Right ventricle myocardium inferior (tissue), 1 donor: ENCODE measurements around the gene FBL. TPM values are rescaled to one million over a fixed set of nuclear protein-coding genes. Genes with fewer than 3 reads are reported as not detected.
"Not testable (repeated sequence)": the region's sequence is repeated elsewhere in the genome, so short reads cannot be mapped to it uniquely, and the experiment has no call there.

ENCODE experiments used
- ATAC-seq: fragments of 200-7000 bp; cut with Tn5 transposase; one replicate; pipeline ENCODE4 v1.9.1; 2020; ENCODE audit warnings: mild to moderate bottlenecking, moderate library complexity
- DNase-seq: peaks from one replicate; pipeline ENCODE4 v3.0.0; 2021; ENCODE audit errors: missing footprints
- intact Hi-C: fragments of 100-400 bp; cut with DNase I; formaldehyde crosslinking; loops from one replicate; pipeline ENCODE4 v1.11.0; 2022
- long read RNA-seq: library from polyadenylated mRNA; unstranded; transcript quantifications from one replicate; pipeline ENCODE4 v2.0.0, GENCODE V29; 2021
- total RNA-seq: library from RNA; stranded (reverse); fragmentation: NEBNext Ultra II Directional; extraction: Animal tissue kit (Norgen Biotek cat#: 25700); gene quantifications from one replicate; pipeline ENCODE4 v1.2.1, GENCODE V29; 2021
- donor health status: DM: no; HTN: yes; CAD: no; lungs with severe emphysema.

FBL gene
- 64.8 TPM for total RNA-seq
- long read RNA-seq, transcript FBL-201 (9 exons, 1,160 nt) = major isoform, 19 of 31 reads
- long read RNA-seq, partial matches to known transcripts = 12 of 31 reads
- long read RNA-seq, other reads (novel, unspliced or antisense) = 0 of 31 reads

DNA sequence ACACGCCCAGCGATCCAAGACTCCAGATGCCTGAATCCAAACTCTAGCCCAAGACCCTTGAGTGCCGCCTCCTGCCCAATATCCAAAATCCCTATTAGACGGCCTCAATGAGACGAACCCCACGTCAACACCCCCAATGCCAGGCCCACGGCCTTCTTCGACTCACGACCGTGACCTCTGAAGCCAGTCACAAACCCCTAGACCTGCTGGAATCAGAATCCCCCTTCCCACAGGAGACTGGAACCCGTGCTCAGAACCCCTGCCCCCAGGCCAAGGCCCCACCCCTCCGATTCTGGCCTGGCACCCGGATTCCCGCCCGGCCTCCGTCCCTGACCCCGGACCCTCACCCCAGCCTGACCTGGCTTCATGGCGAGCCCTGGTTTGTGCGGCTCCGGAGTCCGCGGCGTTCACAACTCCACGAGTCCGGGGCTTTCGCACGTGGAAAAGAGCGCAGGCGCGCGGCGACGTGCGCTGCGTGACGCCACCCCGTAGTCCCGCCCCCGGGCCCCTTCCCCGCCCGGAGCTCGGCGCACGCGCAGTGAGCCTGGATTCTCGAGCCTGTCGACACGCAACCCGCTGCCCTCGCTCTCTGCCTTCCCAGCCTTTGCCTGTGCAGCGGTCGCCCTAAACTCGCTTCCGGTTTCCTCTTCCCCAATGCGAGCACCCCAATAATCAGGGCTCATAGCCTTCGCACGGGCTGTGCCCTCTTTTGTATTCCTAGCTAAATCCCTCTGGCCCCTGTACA lies at the start of gene FBL:
TSS of gene FBL (minus strand) at position 447 of the 745 bp plus-strand sequence. CDS start at position 368, 79 bp downstream.
- ATAC-seq = peak; percentile 95
- peak; percentile 99 for DNase-seq
- intact Hi-C loops = loop anchor here (10.0 kb wide), 1 partner anchor 311 kb away; the partner anchor contains the start of gene EID2B

- DNase-seq, intact Hi-C loops, ATAC-seq: not testable (repeated sequence)
Observed at GRCh38 chr19:39895096-39895495, 48.9 kb upstream of the FBL start.

DNA sequence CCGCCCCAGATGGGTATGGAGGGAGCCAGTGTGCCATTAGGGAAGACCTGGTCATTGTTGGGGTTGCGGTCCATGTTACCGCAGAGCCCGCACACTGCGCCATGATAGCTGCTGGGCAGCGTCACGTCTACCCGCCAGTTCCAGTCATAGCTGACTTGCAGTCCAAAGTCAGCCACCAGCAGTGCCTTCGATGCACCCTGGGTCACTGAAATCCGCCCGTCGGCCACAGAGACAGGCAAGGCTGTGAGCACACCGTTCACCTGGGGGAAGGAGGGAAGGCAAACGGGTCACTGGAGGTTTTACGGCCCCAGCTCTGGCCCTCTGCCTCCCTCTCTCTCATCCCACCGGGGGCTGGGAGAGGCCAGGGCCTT lies 48.0 kb upstream of the FBL start:
- DNase-seq, ATAC-seq, intact Hi-C loops: not testable (repeated sequence)

- not testable (repeated sequence) for DNase-seq
- peak; percentile 5 for ATAC-seq
- intact Hi-C loops = loop anchor here (2.0 kb wide), 1 partner anchor 15 kb away; no protein-coding TSS in a partner anchor
Observed at GRCh38 chr19:39893366-39894235, 47.4 kb upstream of the FBL start.

- intact Hi-C loops = loop anchor here (2.0 kb wide), 1 partner anchor 14 kb away; no protein-coding TSS in a partner anchor
- DNase-seq, ATAC-seq: not testable (repeated sequence)
Observed at GRCh38 chr19:39892506-39892902, 46.3 kb upstream of the FBL start.

GRCh38 chr19:39891660-39892505 lies 45.7 kb upstream of the FBL start:
- intact Hi-C loops = loop anchor here (2.0 kb wide), 1 partner anchor 13 kb away; no protein-coding TSS in a partner anchor
- DNase-seq = peak; percentile 67
- peak; percentile 29 for ATAC-seq

DNA sequence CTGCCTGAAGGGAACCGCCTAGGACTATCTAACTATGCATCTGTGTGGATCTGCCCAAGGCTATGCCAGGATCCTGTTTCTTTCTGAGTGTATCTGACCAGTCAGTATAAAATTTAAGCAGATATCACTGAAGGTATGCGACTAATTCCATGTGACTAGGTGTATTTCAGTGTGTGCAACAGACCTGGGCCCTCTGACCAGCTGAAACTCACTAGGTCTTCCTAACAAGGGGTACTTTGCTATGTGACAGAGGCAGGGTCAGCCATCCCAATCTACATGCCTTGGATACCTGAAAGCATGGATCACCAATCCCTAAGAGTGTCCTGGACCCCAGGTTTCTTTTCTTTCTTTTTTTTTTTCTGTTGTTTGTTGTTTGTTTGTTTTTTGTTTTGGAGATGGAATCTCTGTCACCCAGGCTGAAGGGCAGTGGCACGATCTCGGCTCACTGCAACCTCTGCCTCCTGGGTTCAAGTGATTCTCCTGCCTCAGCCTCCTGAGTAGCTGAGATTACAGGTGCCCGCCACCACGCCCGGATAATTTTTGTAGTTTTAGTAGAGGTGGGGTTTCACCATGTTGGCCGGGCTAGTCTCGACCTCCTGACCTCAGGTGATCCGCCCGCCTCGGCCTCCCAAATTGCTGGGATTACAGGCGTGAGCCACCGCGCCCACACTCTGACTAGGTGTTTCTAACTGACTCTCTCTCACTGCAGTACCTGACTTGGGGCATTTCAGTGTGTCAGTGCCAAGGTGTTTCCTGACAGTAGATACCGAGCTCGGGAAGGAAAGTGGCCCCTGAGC lies 44.8 kb upstream of the FBL start:
- intact Hi-C loops = no loop called here
- no peak for DNase-seq
- ATAC-seq = no peak

GRCh38 chr19:39889872-39890754 lies 43.9 kb upstream of the FBL start:
- ATAC-seq, DNase-seq, intact Hi-C loops: not testable (repeated sequence)

GRCh38 chr19:39887456-39887951 lies 41.3 kb upstream of the FBL start:
- ATAC-seq, intact Hi-C loops, DNase-seq: not testable (repeated sequence)

DNA sequence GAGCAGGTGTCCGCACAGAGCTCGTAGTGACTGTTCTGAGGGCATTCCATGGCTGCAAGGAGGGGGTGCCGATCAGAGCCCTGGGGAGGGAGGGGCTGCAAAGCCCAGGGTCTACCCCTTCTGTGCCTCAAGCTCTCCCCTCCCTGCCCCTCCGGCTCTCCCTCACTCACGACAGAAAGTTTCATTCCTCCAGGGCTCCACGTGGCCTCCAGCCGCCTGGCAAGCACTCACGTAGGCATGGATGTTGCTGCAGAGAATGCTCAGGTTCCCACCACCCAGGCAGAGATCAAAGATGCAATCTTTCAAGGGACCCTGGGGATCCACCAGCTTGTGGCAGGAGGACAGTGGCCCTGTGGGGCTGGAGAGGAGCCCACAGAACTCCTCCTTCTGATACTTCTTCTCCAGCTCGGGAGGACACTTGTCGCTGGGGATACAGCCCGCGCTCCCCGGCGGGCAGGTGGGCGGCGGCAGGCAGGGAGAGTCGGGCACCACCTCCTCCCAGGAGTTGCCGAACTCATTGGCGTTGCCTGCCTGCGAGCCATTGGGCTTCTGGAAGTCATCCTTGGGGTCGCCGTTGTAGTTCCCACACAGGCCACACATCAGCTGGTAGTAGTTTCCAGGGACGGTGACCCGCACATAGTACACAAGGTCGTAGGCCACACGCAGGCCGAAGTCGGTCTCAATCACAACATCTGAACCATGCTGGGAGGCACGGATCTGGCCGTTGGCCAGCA lies 39.8 kb upstream of the FBL start:
- DNase-seq, intact Hi-C loops, ATAC-seq: not testable (repeated sequence)

- ATAC-seq, DNase-seq, intact Hi-C loops: not testable (repeated sequence)
Observed at GRCh38 chr19:39884721-39885120, 38.5 kb upstream of the FBL start.

DNA sequence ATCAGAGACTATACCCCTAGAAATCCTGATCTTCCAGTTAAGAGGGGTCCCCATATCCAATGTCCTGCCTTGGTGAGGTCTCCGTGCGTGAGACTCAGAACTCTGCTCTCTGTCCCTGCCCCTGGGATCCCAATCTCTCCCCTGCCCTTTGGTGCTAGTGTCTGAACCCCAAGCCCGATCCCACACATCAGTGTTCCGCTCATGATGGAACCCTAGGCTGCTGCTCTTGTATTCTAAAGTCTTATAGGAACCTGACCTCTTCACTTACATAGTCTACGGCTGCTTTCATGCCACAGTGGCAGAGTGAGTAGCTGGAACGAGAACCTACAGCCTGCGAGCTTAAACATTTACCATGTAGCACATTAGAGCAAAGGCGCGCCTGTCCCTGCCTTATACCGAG lies 36.5 kb upstream of the FBL start:
- ATAC-seq, intact Hi-C loops, DNase-seq: not testable (repeated sequence)

DNA sequence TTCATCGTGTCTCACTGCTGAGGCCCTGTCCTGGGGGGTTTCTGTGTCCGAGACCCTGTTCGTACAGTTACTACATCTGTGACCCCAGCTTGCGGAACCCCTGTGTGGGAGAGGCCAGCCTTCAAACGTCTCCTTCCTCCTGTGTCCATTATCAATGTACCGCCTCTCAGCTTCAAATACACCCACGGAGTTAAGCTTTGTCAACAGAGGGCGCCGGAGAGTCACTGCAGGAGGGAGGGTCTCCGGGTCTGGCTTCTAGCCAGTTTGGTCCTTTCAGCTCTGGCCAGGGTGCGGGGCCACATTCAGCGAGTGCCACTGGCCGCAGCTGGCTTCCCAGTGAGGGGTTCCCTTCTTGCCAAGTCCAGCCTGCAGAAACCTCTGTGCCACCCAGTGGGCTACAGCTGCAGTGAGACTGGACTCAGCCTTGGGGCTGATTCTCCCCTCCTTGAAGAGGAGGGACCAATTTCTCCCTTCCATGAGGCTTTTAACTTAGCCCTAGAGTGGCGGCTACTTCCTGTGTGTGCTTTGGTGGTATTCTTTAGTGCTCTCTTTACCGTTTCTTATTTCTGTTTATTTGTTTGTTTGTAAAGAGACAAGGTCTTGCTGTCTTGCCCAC lies 35.4 kb upstream of the FBL start:
- DNase-seq, intact Hi-C loops: not testable (repeated sequence)
- peak; percentile 32 for ATAC-seq

GRCh38 chr19:39880241-39880640 lies 34.1 kb upstream of the FBL start:
- DNase-seq, intact Hi-C loops, ATAC-seq: not testable (repeated sequence)

DNA sequence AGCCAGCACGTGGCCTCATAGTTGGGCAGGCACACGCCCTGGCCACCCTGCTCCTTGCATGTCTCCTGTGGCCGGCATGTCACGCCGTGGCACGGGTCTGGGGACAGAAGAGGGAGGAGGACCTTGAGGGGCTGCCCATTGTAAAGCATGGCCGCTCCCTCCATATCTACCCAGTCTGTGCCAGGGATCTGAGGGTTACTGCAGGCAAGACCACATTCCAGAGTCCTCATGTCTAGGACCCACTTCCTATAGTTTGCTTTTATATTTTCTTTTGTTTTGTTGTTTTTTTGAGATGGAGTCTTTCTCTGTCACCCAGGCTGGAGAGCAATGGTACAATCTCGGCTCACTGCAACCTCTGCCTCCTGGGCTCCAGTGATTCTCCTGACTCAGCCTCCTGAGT lies 33.6 kb upstream of the FBL start:
- DNase-seq, ATAC-seq: not testable (repeated sequence)
- intact Hi-C loops = loop anchor here (2.0 kb wide), 1 partner anchor 13 kb away; no protein-coding TSS in a partner anchor
